Esophagus (tissue), 2 donors: ENCODE measurements around the gene ITPRIPL2. TPM values are rescaled to one million over a fixed set of nuclear protein-coding genes. Genes with fewer than 3 reads are reported as not detected.

ENCODE experiments used
- H3K27ac ChIP-seq, 2 donors: one replicate each; pipeline ENCODE4 v1.5.1; 2013; ENCODE audit warnings: low read depth in 2 of 2, mild to moderate bottlenecking in 2 of 2, inconsistent platforms in 1 of 2, low read length in 1 of 2, moderate library complexity in 1 of 2
- H3K27me3 ChIP-seq, 2 donors: one replicate each; pipeline ENCODE4 v1.6.1; 2013; ENCODE audit warnings: low read length in 2 of 2, control low read depth in 1 of 2, mild to moderate bottlenecking in 1 of 2; ENCODE audit not compliant: insufficient read depth in 2 of 2, control insufficient read depth in 1 of 2
- H3K36me3 ChIP-seq, 2 donors: one replicate each; pipeline ENCODE4 v1.6.1; 2013; ENCODE audit warnings: low read length in 1 of 2; ENCODE audit not compliant: control insufficient read depth in 2 of 2, insufficient read depth in 2 of 2
- H3K4me1 ChIP-seq, 2 donors: one replicate each; pipeline ENCODE4 v1.6.1; 2013; ENCODE audit warnings: low read length in 1 of 2; ENCODE audit not compliant: control insufficient read depth in 2 of 2, insufficient read depth in 2 of 2
- H3K4me3 ChIP-seq, 2 donors: one replicate each; pipeline ENCODE4 v1.5.1; 2013; ENCODE audit warnings: low read length in 2 of 2, mild to moderate bottlenecking in 2 of 2, low read depth in 1 of 2, moderate library complexity in 1 of 2
- H3K9me3 ChIP-seq, 2 donors: one replicate each; pipeline ENCODE4 v1.6.1; 2013; ENCODE audit warnings: mild to moderate bottlenecking in 2 of 2, low read depth in 1 of 2, low read length in 1 of 2, moderate library complexity in 1 of 2; ENCODE audit not compliant: control insufficient read depth in 2 of 2, insufficient read depth in 1 of 2
- WGBS, 2 donors: extraction: QIAGEN DNeasy Blood & Tissue Kit; methylation state at CpG; one replicate each; pipeline ENCODE4 v1.1.7; 2013; 5-methylcytosine and 5-hydroxymethylcytosine counted together
- polyA plus RNA-seq, 2 donors: library from polyadenylated mRNA; stranded (reverse); fragments of 200-250 nt; gene quantifications; one replicate each; pipeline ENCODE4 v1.2.3, GENCODE V29; 2013
- donor health status: healthy with polysubstance abuse.
- donor health status: Bipolar disorder and iron deficiency.

The ITPRIPL2 gene
- polyA plus RNA-seq, 2 donors: 10.5 to 13.3 TPM

GRCh38 chr16:19148189-19148588 is 34.4 kb downstream of the ITPRIPL2 start:
- H3K4me3 ChIP-seq: no peak overlapping the region
- peaks cover 0 to 2% of the 10 kb centered on the region in 2 donors for H3K4me1 ChIP-seq
- 84 to 96% methylated on average over 5 of the region's 5 CpGs for WGBS, 2 donors
- no peak overlapping the region for H3K27ac ChIP-seq
- H3K36me3 ChIP-seq: no peaks in the 10 kb centered on the region
- no peaks in the 10 kb centered on the region for H3K9me3 ChIP-seq
- H3K27me3 ChIP-seq: no peaks in the 10 kb centered on the region

- 42 to 46% methylated on average over 2 of the region's 2 CpGs for WGBS, 2 donors
- no peaks in the 10 kb centered on the region for H3K4me1 ChIP-seq
- H3K27ac ChIP-seq: no peak overlapping the region
- peaks cover 0 to 3% of the 10 kb centered on the region in 2 donors for H3K9me3 ChIP-seq
- no peaks in the 10 kb centered on the region for H3K27me3 ChIP-seq
- no peaks in the 10 kb centered on the region for H3K36me3 ChIP-seq
- H3K4me3 ChIP-seq: no peak overlapping the region
Observed at GRCh38 chr16:19151310-19151709, 37.5 kb downstream of the ITPRIPL2 start.

- no peaks in the 10 kb centered on the region for H3K4me1 ChIP-seq
- no peaks in the 10 kb centered on the region for H3K27me3 ChIP-seq
- no peaks in the 10 kb centered on the region for H3K36me3 ChIP-seq
- H3K9me3 ChIP-seq: peaks cover 0 to 3% of the 10 kb centered on the region in 2 donors
- no peak overlapping the region for H3K27ac ChIP-seq
- no peak overlapping the region for H3K4me3 ChIP-seq
- WGBS, 2 donors: 84 to 88% methylated on average over 1 of the region's 1 CpG
Observed at GRCh38 chr16:19152042-19152441, 38.3 kb downstream of the ITPRIPL2 start.

DNA sequence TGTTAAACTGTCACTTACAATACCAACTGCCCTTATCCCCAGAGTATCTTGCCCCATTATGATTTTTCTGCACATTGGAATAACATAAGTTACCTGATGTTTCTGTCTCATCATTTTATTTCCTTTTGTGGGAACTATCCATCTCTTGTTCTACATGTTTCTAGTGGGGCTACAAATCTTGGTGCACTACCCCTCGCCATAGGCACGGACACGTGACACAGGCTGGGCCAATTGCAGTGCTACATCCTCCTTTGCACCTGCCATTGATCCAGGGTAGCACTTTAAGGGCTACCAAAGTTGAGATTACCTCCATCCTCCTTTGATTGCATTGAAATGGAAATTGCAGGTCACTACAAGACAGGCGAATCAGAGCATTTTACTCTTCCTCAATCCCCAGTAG is 40.1 kb downstream of the ITPRIPL2 start:
- Histone ChIP-seq H3K4me3 (no peak overlapping the region), H3K4me1 (no peaks in the 10 kb centered on the region), H3K9me3 (peaks cover 0 to 3% of the 10 kb centered on the region in 2 donors), H3K36me3 (no peaks in the 10 kb centered on the region), H3K27me3 (no peaks in the 10 kb centered on the region), H3K27ac (no peak overlapping the region)
- 70 to 80% methylated on average over 4 of the region's 4 CpGs for WGBS, 2 donors

GRCh38 chr16:19162085-19162484 is 48.3 kb downstream of the ITPRIPL2 start:
- H3K27me3 ChIP-seq: no peaks in the 10 kb centered on the region
- H3K4me1 ChIP-seq: no peaks in the 10 kb centered on the region
- peaks cover 0 to 4% of the 10 kb centered on the region in 2 donors for H3K9me3 ChIP-seq
- H3K36me3 ChIP-seq: no peaks in the 10 kb centered on the region
- H3K27ac ChIP-seq: no peak overlapping the region
- 76 to 78% methylated on average over 4 of the region's 4 CpGs for WGBS, 2 donors
- no peak overlapping the region for H3K4me3 ChIP-seq

GRCh38 chr16:19163215-19163614 is 49.5 kb downstream of the ITPRIPL2 start:
- H3K36me3 ChIP-seq: no peaks in the 10 kb centered on the region
- peaks cover 0 to 4% of the 10 kb centered on the region in 2 donors for H3K9me3 ChIP-seq
- H3K27me3 ChIP-seq: no peaks in the 10 kb centered on the region
- no peaks in the 10 kb centered on the region for H3K4me1 ChIP-seq
- no peak overlapping the region for H3K4me3 ChIP-seq
- H3K27ac ChIP-seq: no peak overlapping the region
- WGBS, 2 donors: 85 to 88% methylated on average over 1 of the region's 1 CpG

DNA sequence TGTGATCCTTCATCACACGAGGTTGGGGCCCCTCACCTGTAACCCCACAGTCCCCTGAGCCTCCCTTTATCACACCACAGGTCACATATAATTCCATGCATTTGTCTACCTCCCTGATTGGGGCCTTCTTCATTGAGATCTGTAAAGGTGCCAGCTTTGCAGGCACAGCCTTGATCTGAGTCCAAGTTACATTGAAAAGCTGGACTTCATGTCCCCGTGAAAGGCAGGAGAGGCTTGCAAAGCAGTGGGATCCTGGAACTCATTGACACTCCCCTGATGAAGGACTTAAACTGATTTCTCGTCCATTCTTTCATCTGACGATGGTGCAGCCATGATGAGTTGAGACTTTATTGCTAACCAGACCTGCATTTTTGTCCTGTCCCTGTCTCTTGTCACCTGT is 50.5 kb downstream of the ITPRIPL2 start:
- 73 to 76% methylated on average over 4 of the region's 4 CpGs for WGBS, 2 donors

DNA sequence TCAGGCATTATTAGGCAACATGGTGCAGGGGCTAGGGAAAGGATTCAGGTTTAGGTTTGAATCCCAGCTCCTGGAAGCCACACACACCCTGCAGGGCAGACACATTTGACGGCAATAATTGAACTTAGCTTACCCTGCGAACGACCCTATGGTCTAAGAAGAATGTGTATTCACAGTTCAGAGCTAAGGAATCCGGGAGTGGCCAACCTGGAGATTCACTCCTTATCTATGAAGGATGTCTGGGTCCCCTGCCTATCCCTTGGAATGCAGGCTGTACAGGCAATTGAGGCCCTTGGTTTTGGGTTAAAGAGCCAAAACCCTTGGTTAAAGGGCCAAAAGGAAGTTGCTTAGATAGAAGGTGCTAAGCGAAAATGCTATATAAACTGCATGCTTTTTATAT is 51.3 kb downstream of the ITPRIPL2 start:
- Histone ChIP-seq H3K4me1 (peaks cover 0 to 3% of the 10 kb centered on the region in 2 donors), H3K9me3 (peaks cover 0 to 4% of the 10 kb centered on the region in 2 donors), H3K27ac (no peak overlapping the region), H3K36me3 (no peaks in the 10 kb centered on the region), H3K27me3 (no peaks in the 10 kb centered on the region), H3K4me3 (no peak overlapping the region)
- WGBS, 2 donors: 82 to 85% methylated on average over 5 of the region's 5 CpGs

More for the DNA sequence above, 50.5 kb downstream of the ITPRIPL2 start:
- Histone ChIP-seq H3K9me3 (peaks cover 0 to 4% of the 10 kb centered on the region in 2 donors), H3K27me3 (no peaks in the 10 kb centered on the region), H3K4me1 (peaks cover 0 to 3% of the 10 kb centered on the region in 2 donors), H3K27ac (no peak overlapping the region), H3K36me3 (no peaks in the 10 kb centered on the region), H3K4me3 (no peak overlapping the region)

DNA sequence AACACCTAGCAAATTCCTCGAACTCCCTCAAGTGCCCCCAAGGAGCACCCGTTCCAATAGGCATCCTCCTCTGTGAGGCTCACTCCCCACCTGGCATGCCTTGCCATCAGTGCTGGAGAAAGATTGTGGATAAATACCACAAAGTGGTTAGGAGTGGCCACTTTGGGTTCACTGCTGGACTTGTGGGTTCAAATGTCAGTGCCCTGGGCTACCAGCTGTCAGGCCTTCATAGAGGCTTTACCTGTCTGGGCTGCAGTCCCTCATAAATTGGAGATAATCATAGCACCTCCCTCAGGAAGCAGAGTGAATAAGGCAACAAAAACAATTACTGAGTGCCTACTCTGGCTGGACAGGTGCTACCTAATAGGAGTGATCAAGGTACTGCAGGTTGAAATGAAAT is 52.7 kb downstream of the ITPRIPL2 start:
- WGBS, 2 donors: 73 to 78% methylated on average over 2 of the region's 2 CpGs
- no peak overlapping the region for H3K27ac ChIP-seq
- H3K9me3 ChIP-seq: peaks cover 0 to 4% of the 10 kb centered on the region in 2 donors
- no peaks in the 10 kb centered on the region for H3K36me3 ChIP-seq
- peaks cover 0 to 3% of the 10 kb centered on the region in 2 donors for H3K4me1 ChIP-seq
- H3K4me3 ChIP-seq: no peak overlapping the region
- no peaks in the 10 kb centered on the region for H3K27me3 ChIP-seq

GRCh38 chr16:19167710-19168370 is 54.1 kb downstream of the ITPRIPL2 start, which contains the start of gene SYT17:
Gene SYT17, plus strand, starts transcription at chr16:19168240. Its CDS starts 407 bp downstream, at chr16:19168647.
- H3K9me3 ChIP-seq: peaks cover 0 to 4% of the 10 kb centered on the region in 2 donors
- H3K4me1 ChIP-seq: peaks cover 0 to 3% of the 10 kb centered on the region in 2 donors
- no peaks in the 10 kb centered on the region for H3K27me3 ChIP-seq
- WGBS, 2 donors: 1% methylated on average over 34 to 63 of the region's 63 CpGs
- peak within 1 kb of the TSS in 1 of 2 donors; percentile 29 for H3K27ac ChIP-seq
- H3K4me3 ChIP-seq: peak within 1 kb of the TSS; percentile 64 to 72
- no peaks in the 10 kb centered on the region for H3K36me3 ChIP-seq
